GM18951 (cell line): ENCODE measurements around the gene KCNQ5.

Experiments
- POLR2A ChIP-seq: IDR thresholded peaks from 4 replicates; pipeline ENCODE4 v1.6.1; 2011; ENCODE audit warnings: mild to moderate bottlenecking; ENCODE audit not compliant: insufficient read length, insufficient read depth; ENCODE audit errors: extremely low read depth
- in situ Hi-C: fragments of 300-500 bp; cut with MboI; formaldehyde crosslinking; loops from one replicate; pipeline ENCODE4 v1.12.0; 2022; ENCODE audit warnings: low sequenced_read_pairs, mixed read lengths, inconsistent platforms; ENCODE audit not compliant: unreplicated experiment

KCNQ5 gene

DNA sequence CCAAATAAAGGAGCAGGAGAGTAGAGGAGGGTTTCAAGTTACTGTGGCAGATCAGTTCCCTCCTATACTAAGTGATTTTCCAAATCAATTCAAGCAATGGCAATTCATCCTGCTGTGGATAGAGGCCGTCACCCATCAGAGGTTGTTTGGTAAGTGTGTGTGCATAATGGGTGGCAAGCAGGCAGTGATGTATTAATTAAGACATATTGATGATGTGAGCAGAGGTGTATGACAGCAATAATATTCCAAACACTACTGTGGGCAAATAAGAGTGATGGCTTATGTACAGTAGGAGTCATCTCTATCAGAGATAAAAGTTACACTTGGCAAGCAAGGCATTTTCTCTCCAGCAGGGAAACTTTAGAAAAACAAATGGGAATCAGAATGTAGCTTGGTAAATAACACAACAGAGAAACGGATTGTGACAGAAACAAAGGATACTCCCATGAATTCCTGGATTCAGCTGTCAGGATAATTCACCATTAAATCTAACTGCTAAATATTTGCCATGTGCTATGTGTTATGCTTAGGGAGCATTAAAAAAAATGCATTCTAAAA lies 407.1 kb downstream of the KCNQ5 start:
- in situ Hi-C loops: no loop called here

DNA sequence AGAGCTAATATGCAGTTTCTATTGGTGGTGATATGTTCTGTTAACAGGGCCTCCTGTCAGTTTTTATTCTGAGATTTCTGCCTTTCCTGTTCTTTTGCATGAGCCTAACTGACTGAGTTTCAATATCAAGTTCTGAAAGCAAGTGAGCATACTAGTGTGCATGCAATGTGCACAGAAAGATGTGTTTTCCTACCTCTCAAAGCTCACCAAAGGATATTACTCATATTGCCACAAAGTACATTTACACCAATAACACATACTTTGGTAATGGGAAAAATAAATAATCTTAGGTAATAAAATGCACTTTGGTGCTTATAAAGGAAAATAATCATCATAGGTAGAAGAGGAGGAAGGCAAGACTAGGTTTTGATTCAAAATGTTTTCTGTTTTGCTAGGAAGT lies 408.4 kb downstream of the KCNQ5 start:
- no peak for TF ChIP-seq POLR2A
- in situ Hi-C loops: no loop called here

More for the DNA sequence above, 407.1 kb downstream of the KCNQ5 start:
- no peak for TF ChIP-seq POLR2A

DNA sequence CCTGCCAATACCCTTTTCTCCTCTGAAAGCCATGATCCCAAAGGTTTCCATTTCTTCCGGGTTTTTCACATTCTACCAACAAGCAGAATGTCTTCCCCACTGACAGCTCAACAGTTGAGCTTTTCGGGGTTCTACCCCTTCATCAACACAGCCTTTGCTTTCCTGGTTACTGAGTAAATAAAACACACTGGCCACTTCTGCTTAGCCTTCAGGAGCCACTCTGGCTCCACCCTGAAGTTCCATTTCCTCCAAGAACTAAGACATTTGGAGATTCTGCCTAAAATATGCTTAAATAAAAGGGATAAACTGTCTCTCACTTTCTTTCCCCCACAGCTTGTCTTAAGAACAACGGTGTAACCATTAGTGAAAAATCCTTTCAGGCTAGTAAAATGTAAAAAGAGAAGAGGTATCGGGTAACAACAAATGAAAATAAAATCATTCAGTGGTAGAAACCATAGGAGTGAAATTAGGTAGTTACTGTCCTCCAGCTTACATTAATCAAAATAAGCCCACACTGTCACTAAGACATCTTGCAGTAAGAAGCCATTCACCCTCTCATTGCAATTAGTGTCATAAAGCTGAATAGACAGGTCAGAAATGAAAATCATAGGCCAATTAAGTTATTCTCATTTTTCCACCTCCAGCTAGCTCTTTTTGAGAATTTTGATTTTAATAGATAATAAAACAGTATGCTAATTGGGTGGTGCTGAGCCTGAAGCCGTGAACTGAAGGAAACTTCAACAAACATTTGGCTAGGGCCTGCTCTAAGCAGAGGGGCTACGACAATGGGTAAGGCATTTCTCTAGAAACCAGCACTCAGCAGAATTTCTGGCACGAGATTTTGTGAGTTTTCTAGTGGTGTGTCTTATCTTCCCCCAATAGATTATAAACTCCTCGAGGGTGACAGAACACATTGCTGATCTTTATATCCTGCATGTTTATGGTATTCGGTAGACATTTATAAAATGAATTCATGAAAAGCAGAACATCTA lies 409.2 kb downstream of the KCNQ5 start:
- in situ Hi-C loops: no loop called here
- TF ChIP-seq POLR2A: no peak

DNA sequence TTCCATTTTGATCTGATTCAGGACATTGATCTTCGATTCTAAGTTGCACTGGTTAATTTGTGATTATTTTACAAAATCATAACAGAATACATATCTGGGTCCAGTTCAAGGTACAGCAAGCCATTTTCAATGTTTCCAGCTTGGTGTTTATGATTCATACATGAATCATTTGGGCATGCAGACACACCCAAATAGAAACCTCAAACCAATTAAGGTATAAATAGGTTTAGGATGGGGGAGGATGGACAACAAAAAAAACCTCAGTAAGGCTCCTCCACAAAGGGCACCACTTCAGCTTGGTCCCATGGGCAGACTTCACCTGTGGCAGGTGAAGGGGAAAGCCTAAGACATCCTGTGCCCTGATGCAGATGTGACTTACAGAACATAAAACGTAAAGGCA lies 410.7 kb downstream of the KCNQ5 start:
- no peak for TF ChIP-seq POLR2A
- in situ Hi-C loops: no loop called here

DNA sequence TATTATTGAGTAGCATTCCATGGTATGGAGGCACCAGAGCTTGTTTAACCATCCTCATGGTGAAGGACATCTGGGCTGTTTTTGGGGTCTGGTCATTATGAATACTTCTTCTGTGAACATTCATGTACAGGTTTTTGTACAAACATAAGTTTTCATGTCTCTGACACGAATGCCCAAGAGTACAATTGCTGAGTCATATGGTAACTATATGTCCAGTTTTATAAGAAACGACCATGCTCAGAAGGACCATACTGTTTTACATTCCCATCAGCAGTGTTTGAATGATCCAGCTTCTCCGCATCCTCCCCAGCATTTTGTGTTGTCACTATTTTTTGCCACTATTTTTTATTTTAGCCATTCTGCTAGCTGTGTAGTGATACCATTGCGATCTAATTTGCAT lies 414.8 kb downstream of the KCNQ5 start:
- in situ Hi-C loops: no loop called here
- TF ChIP-seq POLR2A: no peak

DNA sequence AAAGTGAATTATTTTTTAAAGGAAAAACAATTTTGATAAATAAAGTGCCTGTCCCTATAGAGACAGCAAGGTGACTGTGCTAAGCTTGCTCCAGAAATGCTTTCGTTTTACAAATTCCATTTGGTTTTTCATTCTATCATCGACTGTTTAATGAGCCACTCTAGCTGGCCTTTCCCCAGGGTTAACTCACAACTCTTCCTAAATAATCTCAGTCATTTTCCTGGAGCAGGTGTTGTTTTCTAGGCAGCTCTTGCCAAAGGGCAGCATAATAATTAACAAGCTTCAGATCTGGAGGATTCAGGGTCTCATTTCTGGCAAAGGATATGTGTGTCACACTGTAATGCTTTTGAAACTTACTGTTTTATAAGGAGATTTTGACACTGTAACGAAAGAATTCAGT lies 419.2 kb downstream of the KCNQ5 start:
- in situ Hi-C loops: no loop called here
- no peak for TF ChIP-seq POLR2A

DNA sequence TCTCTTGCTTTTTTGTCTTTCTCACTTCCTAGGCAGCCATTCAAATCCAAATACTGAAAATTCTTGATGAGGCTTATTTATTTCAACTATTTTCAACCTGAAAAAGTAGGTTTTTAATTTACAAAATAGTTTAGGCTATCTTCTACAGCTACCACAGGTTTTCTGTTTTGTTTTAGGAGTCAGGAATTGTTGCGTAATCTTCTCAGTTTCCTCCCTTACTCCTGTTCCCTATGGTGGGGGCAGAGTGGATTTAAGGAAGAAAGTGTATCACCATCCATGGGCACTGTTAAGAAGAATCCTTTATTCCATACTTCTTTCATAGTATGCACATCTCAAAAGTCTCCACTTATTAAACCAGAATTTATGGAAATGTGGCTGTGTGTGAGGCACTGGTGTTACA lies 421.0 kb downstream of the KCNQ5 start:
- in situ Hi-C loops: no loop called here
- TF ChIP-seq POLR2A: no peak

DNA sequence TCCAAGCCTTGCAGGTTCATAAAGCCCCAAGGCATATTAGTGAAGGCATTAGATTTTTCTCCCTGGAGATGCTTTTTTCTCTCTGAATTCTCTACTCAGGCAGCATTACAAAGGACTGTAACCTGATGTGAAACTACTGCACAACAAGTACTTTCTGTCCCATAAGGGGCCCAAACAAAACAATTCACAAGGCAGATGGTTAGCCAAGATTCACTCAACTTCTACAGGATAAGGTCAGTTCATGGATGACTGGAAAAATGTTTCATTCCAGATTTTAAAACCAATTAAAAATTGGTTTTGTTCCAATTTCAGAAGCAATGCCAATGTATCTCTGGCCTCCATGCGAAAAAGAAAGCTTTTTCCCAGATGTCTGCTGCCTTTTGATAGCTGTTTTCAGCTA lies 421.6 kb downstream of the KCNQ5 start:
- in situ Hi-C loops: no loop called here
- TF ChIP-seq POLR2A: no peak

DNA sequence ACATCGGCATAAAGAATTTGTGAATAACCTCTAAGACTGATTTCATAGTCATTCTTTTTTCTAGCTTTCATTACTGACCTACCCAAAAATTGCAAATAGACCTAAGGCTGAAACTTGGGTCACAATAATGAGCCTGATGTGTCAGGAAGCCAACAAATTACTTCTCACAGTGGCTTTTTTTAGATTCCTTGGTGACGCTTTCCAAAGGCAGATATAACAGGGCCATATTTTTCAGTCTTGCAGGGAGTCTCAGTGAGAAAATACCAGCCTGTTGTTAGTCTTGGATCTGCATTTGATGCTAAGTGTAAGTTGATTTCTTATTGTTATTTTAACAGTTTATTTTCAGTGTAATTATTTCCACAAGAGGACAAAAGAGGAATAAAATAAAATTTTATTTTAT lies 423.7 kb downstream of the KCNQ5 start:
- in situ Hi-C loops: no loop called here
- TF ChIP-seq POLR2A: no peak

DNA sequence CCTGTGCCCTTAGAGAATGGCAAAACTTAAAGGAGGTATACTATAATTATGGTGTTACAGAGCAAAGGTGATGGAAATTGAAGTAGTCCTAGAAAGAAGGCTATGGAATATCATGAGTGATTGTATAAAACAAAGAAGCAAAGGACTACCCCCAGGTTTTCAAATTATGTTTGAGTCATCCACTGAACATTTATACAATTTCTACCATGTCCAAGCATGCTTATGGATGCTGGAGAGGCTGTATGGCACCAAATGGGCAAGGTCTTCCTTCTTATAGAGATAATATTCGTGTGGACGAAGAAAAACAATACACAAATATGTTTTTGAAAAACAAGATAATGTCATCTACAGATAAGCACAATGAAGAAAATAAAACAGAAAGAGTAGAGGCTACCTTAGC lies 425.9 kb downstream of the KCNQ5 start:
- no peak for TF ChIP-seq POLR2A
- in situ Hi-C loops: no loop called here

DNA sequence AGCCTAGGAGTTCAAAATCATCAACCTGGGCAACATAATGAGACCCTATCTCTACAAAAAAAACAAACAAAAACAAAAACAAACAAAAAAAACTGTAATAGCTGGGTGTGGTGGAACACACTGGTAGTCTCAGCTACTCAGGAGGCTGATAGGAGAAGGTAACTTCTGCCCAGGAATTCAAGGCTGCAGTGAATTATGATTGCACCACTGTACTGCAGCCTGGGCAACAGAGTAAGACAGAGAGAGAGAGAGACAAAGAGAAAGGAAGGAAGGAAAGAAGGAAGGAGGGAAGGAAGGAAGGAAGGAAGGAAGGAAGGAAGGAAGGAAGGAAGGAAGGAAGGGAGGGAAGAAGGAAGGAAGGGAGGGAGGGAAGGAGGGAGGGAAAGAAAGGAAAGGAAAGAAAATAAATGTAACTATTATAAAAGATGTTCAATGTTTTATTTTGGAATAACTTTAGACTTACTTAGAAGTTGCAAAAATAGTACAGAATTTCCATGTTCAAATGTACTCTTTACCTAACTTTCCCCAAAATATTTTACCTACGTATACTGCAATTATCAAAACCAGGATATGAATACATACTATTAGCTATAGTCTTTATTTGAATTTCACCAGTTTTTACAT lies 428.2 kb downstream of the KCNQ5 start:
- in situ Hi-C loops: no loop called here

DNA sequence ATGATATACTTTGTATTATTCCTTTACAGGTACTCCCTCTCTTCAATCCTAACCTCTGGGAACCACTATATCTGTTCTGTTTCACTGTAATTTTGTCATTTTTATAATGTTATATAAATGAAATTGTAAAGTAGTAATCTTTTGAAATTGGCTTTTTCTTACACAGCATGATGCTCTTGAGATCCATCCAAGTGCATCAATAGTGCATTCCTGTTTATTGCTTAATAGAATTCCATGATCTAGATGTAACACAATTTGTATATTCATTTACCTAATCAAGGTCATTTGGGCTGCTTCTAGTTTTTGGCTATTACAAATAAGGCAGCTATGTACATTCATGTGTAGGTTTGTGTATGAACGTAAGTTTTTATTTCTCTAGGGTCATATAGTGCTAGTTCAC lies 428.8 kb downstream of the KCNQ5 start:
- in situ Hi-C loops: no loop called here
- no peak for TF ChIP-seq POLR2A

More for the DNA sequence above, 428.2 kb downstream of the KCNQ5 start:
- TF ChIP-seq POLR2A: no peak

DNA sequence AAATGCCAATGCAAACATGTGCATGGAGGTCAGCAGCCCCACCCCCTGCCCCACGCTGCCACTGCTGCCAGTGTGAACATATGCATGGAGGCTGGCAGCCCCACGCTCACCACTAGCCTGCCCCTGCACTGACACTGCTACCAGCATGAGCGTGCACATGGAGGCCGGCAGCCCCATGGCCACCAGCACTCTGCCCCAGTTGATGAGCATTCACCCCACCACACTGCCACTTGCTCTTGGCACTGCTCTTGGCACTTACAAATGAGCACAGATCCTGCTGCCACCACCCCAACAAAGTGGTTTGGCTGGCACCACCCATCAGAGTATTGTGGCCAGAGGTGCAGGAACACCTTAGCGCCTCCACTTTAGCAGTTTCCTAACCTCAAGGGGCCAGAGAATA lies 429.3 kb downstream of the KCNQ5 start:
- no peak for TF ChIP-seq POLR2A
- in situ Hi-C loops: no loop called here

DNA sequence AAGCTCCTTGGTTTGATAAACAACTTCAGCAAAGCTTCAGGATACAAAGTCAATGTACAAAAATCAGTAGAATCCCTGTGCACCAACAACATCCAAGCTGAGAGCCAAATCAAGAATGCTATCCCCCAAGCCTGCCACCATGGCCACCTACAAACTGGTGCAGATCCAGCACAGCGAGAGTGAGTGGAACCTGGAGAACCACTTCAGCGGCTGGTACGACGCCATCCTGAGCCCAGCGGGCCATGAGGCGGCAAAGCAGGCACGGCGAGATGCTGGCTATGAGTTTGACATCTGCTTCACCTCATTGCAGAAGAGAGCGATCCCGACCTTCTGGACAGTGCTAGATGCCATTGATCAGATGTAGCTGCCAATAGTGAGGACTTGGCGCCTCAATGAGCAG lies 433.1 kb downstream of the KCNQ5 start:
- TF ChIP-seq POLR2A: no peak
- in situ Hi-C loops: no loop called here

DNA sequence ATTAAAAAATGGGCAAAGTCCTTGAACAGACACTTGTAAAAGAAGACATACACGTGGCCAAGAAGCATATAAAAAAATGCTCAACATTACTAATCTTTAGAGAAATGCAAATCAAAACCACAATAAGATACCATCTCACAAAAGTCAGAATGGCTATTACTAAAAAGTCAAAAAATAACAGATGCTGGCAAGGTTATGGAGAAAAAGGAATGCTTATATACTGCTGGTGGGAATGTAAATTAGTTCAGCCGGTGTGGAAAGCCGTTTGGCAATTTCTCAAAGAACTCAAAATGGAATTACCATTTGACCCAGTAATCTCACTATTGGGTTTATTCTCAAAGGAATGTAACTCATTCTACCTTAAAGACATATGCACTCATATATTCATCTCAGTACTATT lies 436.9 kb downstream of the KCNQ5 start:
- in situ Hi-C loops: no loop called here
- no peak for TF ChIP-seq POLR2A
